Nephron (organoid): ENCODE measurements around the gene UNC13B.

Experiments used
- H3K27ac Mint-ChIP-seq, 3 experiments: 2 replicates each; pipeline ENCODE4 v1.8.0; 2020; ENCODE audit warnings: mixed read lengths in 3 of 3, mild to moderate bottlenecking in 2 of 3, moderate library complexity in 1 of 3
- H3K27me3 Mint-ChIP-seq: 2 replicates; pipeline ENCODE4 v1.8.0; 2021; ENCODE audit warnings: low read depth, mild to moderate bottlenecking, moderate library complexity, mixed read lengths
- H3K36me3 Mint-ChIP-seq: 2 replicates; pipeline ENCODE4 v1.8.0; 2020; ENCODE audit warnings: low read depth, mixed read lengths
- H3K4me1 Mint-ChIP-seq: 2 replicates; pipeline ENCODE4 v1.8.0; 2020; ENCODE audit warnings: mixed read lengths
- H3K4me3 Mint-ChIP-seq, 3 experiments: 2 replicates each; pipeline ENCODE4 v1.8.0; 2020; ENCODE audit warnings: mild to moderate bottlenecking in 3 of 3, mixed read lengths in 3 of 3, moderate library complexity in 2 of 3
- H3K9me3 Mint-ChIP-seq: 2 replicates; pipeline ENCODE4 v1.8.0; 2020; ENCODE audit warnings: mixed read lengths
- TF ChIP-seq, protein P1 (sequence below), 3 experiments: fragments of 200-600 bp; sonication (generic); IDR thresholded peaks; one replicate each; pipeline ENCODE4 v1.5.0; 2021; ENCODE audit warnings: antibody characterized with exemption in 3 of 3; ENCODE audit not compliant: unreplicated experiment in 3 of 3

UNC13B gene

DNA sequence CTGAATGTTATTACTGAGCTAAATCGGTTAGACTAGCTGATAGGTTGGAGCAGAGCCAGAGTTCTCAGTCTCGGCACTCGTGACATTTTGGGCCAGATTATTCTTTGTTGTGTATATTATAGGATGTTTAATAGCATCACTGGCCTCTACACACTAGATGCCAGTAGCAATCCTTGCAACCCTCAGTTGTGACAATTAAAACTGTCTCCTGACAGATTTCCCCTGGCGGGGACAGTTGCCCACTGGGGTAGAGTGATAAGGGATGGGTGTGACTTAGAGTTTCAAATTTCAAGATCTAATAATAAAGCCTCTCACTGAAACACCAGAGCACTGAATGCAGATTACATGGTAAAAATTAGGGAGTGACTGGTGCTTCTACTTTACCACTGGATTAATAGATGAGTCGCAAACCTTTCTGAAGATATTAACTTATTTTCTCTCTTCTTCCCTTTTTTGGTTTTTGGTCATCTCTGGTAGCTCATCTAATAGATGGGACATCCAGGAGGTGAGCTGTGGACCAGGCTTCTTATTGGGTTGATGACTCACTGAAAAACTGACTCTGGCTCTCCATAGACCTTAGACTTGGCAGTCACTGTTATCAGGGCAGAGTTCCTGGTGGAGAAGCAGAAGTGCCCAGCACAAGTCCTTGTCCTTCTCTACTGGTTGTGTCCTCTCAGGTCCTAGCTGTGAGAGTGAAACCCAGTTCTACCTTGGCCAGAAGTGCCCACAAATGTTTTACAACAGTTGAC is 150.3 kb downstream of the UNC13B start:
- peaks cover 6% of the 10 kb centered on the region for H3K36me3 Mint-ChIP-seq
- H3K4me1 Mint-ChIP-seq = peaks cover 20% of the 10 kb centered on the region
- no peaks in the 10 kb centered on the region for H3K27me3 Mint-ChIP-seq
- H3K27ac Mint-ChIP-seq = no peak overlapping the region
- no peak overlapping the region for H3K4me3 Mint-ChIP-seq
- TF ChIP-seq, protein P1, sequence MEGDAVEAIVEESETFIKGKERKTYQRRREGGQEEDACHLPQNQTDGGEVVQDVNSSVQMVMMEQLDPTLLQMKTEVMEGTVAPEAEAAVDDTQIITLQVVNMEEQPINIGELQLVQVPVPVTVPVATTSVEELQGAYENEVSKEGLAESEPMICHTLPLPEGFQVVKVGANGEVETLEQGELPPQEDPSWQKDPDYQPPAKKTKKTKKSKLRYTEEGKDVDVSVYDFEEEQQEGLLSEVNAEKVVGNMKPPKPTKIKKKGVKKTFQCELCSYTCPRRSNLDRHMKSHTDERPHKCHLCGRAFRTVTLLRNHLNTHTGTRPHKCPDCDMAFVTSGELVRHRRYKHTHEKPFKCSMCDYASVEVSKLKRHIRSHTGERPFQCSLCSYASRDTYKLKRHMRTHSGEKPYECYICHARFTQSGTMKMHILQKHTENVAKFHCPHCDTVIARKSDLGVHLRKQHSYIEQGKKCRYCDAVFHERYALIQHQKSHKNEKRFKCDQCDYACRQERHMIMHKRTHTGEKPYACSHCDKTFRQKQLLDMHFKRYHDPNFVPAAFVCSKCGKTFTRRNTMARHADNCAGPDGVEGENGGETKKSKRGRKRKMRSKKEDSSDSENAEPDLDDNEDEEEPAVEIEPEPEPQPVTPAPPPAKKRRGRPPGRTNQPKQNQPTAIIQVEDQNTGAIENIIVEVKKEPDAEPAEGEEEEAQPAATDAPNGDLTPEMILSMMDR (IDR thresholded peaks at IDR 0.05; ENCODE audit: unreplicated experiment in 3 of 3) = no peak
- H3K9me3 Mint-ChIP-seq = no peaks in the 10 kb centered on the region

DNA sequence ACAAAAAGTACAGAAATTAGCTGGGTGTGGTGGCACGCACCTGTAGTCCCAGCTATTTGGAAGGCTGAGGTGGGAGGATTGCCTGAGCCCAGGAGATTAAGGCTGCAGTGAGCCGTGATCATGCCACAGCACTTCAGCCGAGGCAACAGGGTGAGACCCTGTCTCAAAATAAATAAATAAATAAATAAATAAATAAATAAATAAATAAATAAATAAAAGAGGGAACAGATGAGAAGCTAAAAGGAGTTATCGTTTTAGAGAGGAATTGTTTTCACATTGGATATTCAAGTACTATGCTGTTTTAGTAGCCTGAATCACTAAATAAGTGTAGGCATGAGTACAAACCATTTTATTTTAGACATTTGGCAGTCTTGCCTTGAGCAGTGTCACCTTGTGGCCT is 151.7 kb downstream of the UNC13B start:
- Mint-ChIP-seq H3K9me3 (no peaks in the 10 kb centered on the region), H3K4me3 (no peak overlapping the region), H3K36me3 (peaks cover 10% of the 10 kb centered on the region), H3K27me3 (no peaks in the 10 kb centered on the region), H3K4me1 (peaks cover 16% of the 10 kb centered on the region), H3K27ac (no peak overlapping the region)
- TF ChIP-seq, protein P1 (IDR thresholded peaks at IDR 0.05; ENCODE audit: unreplicated experiment in 3 of 3) = no peak

DNA sequence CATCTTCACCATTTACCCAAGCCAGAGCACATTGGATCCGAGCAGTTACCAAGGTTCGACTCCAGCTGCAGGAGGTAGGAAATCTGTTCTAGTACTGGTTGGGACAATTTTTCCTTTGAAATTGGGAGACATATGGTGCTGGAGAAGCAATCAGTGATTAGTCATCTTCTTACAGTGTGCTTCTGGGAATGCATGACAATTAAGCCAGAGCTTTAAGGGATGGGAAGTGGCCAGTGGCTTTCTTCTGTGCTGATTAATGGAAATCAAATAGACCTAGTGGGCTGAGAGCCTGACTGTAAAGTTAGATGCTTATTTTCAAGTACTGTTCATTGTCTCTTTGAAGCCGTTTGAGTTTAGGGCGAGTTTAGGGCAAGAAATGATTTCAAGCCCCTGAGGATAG is 152.1 kb downstream of the UNC13B start:
- Mint-ChIP-seq H3K27ac (no peak overlapping the region), H3K4me3 (no peak overlapping the region), H3K36me3 (peaks cover 10% of the 10 kb centered on the region), H3K9me3 (no peaks in the 10 kb centered on the region), H3K4me1 (peaks cover 12% of the 10 kb centered on the region), H3K27me3 (no peaks in the 10 kb centered on the region)
- TF ChIP-seq, protein P1 (IDR thresholded peaks at IDR 0.05; ENCODE audit: unreplicated experiment in 3 of 3) = no peak

DNA sequence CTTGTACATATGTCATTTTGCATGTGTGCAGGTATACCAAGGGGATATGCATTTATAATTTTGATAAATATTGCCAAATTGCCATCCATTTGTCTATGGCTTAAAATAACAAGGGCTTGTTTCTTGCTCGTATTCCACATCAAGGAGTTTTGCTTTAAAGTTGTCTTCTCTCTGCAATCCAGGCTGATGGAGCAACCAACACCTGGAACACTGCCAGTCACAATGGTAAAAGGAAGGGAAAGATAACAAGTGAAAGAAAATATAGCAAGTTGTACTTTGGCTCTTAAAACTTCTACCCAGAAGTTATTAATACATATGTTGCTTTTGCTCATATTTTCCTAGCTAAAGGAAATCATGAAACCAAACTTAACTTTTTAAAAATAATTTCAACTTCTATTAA is 156.9 kb downstream of the UNC13B start:
- H3K9me3 Mint-ChIP-seq = no peaks in the 10 kb centered on the region
- no peak overlapping the region for H3K27ac Mint-ChIP-seq
- H3K4me3 Mint-ChIP-seq = no peak overlapping the region
- TF ChIP-seq, protein P1 (IDR thresholded peaks at IDR 0.05; ENCODE audit: unreplicated experiment in 3 of 3) = no peak
- no peaks in the 10 kb centered on the region for H3K4me1 Mint-ChIP-seq
- no peaks in the 10 kb centered on the region for H3K27me3 Mint-ChIP-seq
- H3K36me3 Mint-ChIP-seq = peaks cover 8% of the 10 kb centered on the region

DNA sequence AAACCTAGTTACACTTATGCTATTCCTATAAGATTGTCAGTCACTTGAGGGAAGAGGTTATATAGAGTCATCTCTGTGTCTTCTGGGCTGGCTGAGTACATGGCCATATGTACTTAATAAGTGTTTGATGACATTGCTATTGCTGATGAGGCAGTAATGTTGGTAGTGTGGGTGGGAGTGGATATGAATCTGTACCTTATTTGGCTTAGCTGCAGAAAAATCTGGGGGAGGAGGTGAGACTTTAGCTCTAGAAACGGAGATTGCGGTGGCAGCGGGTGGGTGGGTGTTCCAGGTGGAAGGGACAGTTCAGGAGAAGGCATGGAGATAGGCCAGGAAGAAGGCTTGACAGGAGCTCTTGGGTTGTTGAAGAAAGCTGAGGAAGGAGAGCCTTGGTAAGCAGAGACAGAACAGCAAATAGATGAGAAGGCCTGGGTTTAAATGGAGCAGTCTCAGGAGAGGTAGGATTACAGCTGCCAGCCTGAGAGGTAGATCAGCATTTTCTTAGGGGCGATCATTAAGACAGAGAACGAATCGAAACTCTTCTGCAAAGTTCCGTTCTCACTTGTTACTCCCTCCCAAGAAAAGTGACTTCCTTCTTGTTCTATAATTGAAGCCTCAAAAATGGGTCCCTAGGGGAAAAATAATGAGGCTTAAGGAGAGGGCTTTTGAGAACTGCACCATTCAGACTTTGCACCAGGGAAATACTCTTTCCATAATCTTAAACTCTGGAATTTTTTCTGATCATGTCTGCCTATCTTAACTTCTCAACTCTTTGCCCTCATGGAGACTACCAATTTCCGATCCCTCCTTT is 160.5 kb downstream of the UNC13B start:
- Mint-ChIP-seq H3K27ac (peak overlapping the region in 2 of 3 experiments; percentile 7 to 12), H3K4me1 (no peaks in the 10 kb centered on the region), H3K4me3 (no peak overlapping the region), H3K36me3 (peaks cover 8% of the 10 kb centered on the region), H3K9me3 (no peaks in the 10 kb centered on the region), H3K27me3 (no peaks in the 10 kb centered on the region)
- TF ChIP-seq, protein P1 (IDR thresholded peaks at IDR 0.05; ENCODE audit: unreplicated experiment in 3 of 3) = no peak
